GM12872 (cell line): Measurements from ENCODE around the gene PHF14.

Source experiments
- TF ChIP-seq, protein P1 (sequence below): IDR thresholded peaks from 3 replicates; pipeline ENCODE4 v1.5.1; 2011; ENCODE audit warnings: low read depth, mild to moderate bottlenecking, low read length, moderate library complexity; ENCODE audit not compliant: insufficient read depth

Gene PHF14

DNA sequence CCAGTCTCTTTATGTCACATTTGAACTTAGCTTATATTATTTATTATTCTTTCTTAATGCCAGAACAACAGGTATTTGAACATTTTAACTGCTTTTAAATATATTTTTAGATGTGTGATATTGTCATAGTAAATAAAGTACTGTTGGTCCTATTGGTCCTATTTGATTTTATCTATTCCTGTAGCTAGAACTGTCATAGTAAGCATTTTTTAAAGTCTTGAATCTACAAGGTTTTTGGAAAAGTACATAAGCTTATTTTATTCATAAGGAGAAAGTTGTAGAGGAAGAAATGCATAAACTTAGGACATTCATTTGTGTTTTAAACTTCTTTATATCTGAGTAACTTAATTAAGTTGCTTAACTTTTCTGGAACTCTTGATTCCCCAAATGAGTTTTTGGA lies 136.0 kb downstream of the PHF14 start:
- TF ChIP-seq, protein P1, sequence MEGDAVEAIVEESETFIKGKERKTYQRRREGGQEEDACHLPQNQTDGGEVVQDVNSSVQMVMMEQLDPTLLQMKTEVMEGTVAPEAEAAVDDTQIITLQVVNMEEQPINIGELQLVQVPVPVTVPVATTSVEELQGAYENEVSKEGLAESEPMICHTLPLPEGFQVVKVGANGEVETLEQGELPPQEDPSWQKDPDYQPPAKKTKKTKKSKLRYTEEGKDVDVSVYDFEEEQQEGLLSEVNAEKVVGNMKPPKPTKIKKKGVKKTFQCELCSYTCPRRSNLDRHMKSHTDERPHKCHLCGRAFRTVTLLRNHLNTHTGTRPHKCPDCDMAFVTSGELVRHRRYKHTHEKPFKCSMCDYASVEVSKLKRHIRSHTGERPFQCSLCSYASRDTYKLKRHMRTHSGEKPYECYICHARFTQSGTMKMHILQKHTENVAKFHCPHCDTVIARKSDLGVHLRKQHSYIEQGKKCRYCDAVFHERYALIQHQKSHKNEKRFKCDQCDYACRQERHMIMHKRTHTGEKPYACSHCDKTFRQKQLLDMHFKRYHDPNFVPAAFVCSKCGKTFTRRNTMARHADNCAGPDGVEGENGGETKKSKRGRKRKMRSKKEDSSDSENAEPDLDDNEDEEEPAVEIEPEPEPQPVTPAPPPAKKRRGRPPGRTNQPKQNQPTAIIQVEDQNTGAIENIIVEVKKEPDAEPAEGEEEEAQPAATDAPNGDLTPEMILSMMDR, result no peak

DNA sequence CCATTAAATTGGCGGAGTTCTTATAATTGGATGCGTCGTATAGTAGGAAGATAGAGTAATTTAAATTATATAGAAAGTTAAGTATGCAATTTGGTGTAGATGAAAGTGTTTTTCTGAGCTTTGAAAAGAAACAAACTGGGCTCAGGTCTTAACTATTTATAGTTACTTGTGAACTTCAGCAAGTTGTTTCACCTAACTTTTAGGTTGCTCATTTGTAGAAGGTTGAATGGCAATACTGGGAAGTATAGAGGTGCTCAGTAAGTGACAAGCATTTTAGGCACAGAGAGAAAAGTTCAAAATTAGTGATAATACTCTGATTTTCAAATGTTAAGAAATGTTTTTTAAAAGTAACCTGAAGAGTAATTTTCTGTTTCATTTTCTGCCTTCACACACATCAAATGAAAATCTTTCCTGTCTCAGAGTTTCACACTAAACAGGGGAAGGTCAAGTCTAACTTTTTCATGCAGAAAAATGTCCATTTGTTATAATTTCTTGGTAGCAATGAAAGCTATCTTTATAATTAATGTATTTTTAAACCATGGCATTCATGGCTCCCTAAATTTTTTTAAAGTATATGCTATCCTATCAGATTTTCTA lies 146.5 kb downstream of the PHF14 start:
- TF ChIP-seq, protein P1, result no peak

GRCh38 chr7:11120675-11121220 lies 147.1 kb downstream of the PHF14 start:
- TF ChIP-seq, protein P1, result no peak

DNA sequence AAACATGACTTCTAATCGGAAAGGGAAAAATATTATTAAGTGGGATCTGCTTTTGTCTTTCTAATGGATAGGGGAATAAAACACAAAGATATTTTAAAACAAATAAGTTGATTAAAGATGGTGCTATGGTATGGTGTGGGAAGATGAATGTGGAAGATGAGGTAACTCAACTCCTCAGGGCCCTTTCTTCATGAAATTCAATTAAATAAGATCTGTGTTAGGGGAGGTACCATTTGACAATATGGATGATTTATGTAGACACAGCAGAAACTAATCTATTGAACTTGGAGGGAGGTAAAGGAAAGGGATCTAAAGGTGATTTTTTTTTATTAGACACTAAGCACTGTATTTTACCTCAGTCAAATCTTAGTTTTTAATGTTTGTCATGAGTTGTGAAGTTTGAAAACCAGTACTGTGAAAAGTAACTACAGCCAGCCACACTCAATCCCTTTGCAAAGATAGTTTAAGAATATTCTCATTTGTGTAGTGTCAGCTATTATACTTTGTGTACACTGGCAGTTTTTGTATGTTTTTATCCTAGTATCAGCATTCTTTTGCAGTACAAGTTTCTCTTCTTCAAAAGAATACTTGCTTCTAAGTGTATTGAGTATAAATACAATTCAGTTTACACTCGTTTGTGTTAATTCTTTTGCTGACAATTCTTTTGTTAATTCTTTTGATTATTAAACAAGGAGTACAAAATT lies 151.3 kb downstream of the PHF14 start:
- TF ChIP-seq, protein P1, result no peak

DNA sequence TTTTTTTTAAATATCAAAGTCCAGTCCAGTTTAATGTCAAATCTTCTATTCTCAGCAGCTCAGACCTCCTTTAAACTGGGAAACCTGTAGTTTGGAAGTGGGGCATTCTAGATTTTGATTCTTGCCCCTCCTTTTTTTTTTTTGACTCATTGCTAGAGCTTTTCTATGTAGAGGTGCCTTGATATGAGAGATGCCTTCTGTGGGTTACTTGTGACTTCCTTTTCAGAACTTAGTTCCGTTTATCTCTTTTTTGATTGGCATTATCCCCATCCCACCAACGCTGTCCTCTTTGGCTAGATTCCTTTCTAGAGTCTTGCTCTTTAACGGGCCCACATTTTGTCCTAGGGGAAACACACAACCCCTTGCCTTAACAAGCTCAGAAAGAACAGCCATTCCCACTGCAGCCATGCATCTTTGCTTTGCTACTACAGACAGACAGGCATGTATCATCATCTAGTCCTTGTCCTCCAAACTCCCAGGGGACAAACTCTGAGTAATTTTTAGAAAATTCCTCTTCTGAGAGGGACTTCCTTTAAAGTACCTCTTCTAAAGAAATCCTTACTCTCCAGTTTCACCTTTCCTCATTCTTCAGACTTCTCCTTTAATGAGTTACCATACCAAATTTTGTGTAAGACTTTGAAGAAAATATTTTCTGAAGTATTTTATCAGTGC lies 153.6 kb downstream of the PHF14 start:
- TF ChIP-seq, protein P1, result no peak

- TF ChIP-seq, protein P1, result no peak
Observed at GRCh38 chr7:11127988-11128387, 154.3 kb downstream of the PHF14 start.

GRCh38 chr7:11128498-11128897 lies 154.8 kb downstream of the PHF14 start:
- TF ChIP-seq, protein P1, result no peak
